ENCODE data around the gene PINLYP. TPM values are rescaled to one million over a fixed set of nuclear protein-coding genes. Genes with fewer than 3 reads are reported as not detected.

PINLYP gene
- total RNA-seq, 6 donors from 2014 or later: 1.8 to 9.4 (median 4.1) TPM

- no peak overlapping the region for H3K27ac ChIP-seq
- WGBS, 2 donors: 67 to 73% methylated on average over 17 of the region's 17 CpGs
- no peak for TF ChIP-seq EP300 (IDR thresholded peaks at IDR 0.05)
- DNase-seq (no peak), ATAC-seq (ENCODE audit: low FRiP score in 2 of 2) (no peak)
- H3K9me3 ChIP-seq: no peaks in the 10 kb centered on the region
- H3K27me3 ChIP-seq: no peaks in the 10 kb centered on the region
- H3K36me3 ChIP-seq: no peaks in the 10 kb centered on the region
- H3K4me3 ChIP-seq: no peak overlapping the region
- peaks cover 0 to 5% (median 0%) of the 10 kb centered on the region in 4 donors for H3K4me1 ChIP-seq
Measured at GRCh38 chr19:43626838-43627237, 51.2 kb downstream of the PINLYP start.

GRCh38 chr19:43628646-43629326, 53.2 kb downstream of the PINLYP start:
- no peak overlapping the region for H3K27ac ChIP-seq
- H3K9me3 ChIP-seq: no peaks in the 10 kb centered on the region
- 89 to 100% methylated on average over 1 to 3 of the region's 3 CpGs for WGBS, 2 donors
- H3K4me1 ChIP-seq: peaks cover 0 to 5% (median 0%) of the 10 kb centered on the region in 4 donors
- no peak for DNase-seq
- no peak for ATAC-seq (ENCODE audit: low FRiP score in 2 of 2)
- H3K36me3 ChIP-seq: no peaks in the 10 kb centered on the region
- H3K27me3 ChIP-seq: no peaks in the 10 kb centered on the region
- H3K4me3 ChIP-seq: no peak overlapping the region
- TF ChIP-seq CTCF (IDR thresholded peaks at IDR 0.05): no peak
- no peak for TF ChIP-seq EP300 (IDR thresholded peaks at IDR 0.05)
- no peak for TF ChIP-seq POLR2AphosphoS5 (IDR thresholded peaks at IDR 0.05)
- TF ChIP-seq POLR2A (IDR thresholded peaks at IDR 0.05): no peak

GRCh38 chr19:43631491-43631890, 55.9 kb downstream of the PINLYP start:
- Histone ChIP-seq H3K4me1 (no peaks in the 10 kb centered on the region), H3K27ac (no peak overlapping the region), H3K36me3 (no peaks in the 10 kb centered on the region), H3K4me3 (no peak overlapping the region), H3K27me3 (no peaks in the 10 kb centered on the region), H3K9me3 (no peaks in the 10 kb centered on the region)
- ATAC-seq (ENCODE audit: low FRiP score in 2 of 2): no peak
- TF ChIP-seq POLR2A (IDR thresholded peaks at IDR 0.05): no peak
- TF ChIP-seq CTCF (IDR thresholded peaks at IDR 0.05): no peak
- no peak for TF ChIP-seq POLR2AphosphoS5 (IDR thresholded peaks at IDR 0.05)
- TF ChIP-seq EP300 (IDR thresholded peaks at IDR 0.05): no peak
- WGBS, 2 donors: 85 to 91% methylated on average over 5 of the region's 5 CpGs
- no peak for DNase-seq

Other genes with a start within 250 kb of the PINLYP start
- 10 to 100 TPM in 3 of 6 donors, 1 to 10 TPM in 3; 5.8 to 38.8 (median 9.6) TPM for gene CD177, start 222.1 kb upstream of the PINLYP start, total RNA-seq
- gene TEX101, start 160.9 kb upstream of the PINLYP start, total RNA-seq: not detected
- gene LYPD3, start 110.2 kb upstream of the PINLYP start, total RNA-seq: 10 to 100 TPM in 1 of 6 donors, under 1 TPM in 4, not detected in 1; 0.29 to 13.6 (median 0.39) TPM
- gene PHLDB3, start 71.1 kb upstream of the PINLYP start, total RNA-seq: 10 to 100 TPM in 4 of 6 donors, 1 to 10 TPM in 2; 1.8 to 22.6 (median 13.8) TPM
- 10 to 100 TPM; 27.4 to 69.2 (median 41.4) TPM for gene ETHE1, start 48.6 kb upstream of the PINLYP start, total RNA-seq
- 1 to 10 TPM in 4 of 6 donors, under 1 TPM in 1, not detected in 1; 0.76 to 4.4 (median 2.7) TPM for gene ZNF575, start 42.6 kb upstream of the PINLYP start, total RNA-seq
- gene XRCC1, start 274 bp upstream of the PINLYP start, total RNA-seq: 10 to 100 TPM; 24.2 to 30.1 (median 26.4) TPM
- gene IRGQ, start 20.3 kb downstream of the PINLYP start, total RNA-seq: 10 to 100 TPM; 17.2 to 25.1 (median 23.2) TPM
- 10 to 100 TPM in 3 of 6 donors, 1 to 10 TPM in 3; 3.1 to 15.6 (median 7.8) TPM for gene ZNF576, start 20.8 kb downstream of the PINLYP start, total RNA-seq
- 1 to 10 TPM in 2 of 6 donors, under 1 TPM in 3, not detected in 1; 0.17 to 2.1 (median 0.30) TPM for gene SRRM5, start 36.3 kb downstream of the PINLYP start, total RNA-seq
- 10 to 100 TPM; 10.5 to 37.0 (median 31.4) TPM for gene ZNF428, start 43.8 kb downstream of the PINLYP start, total RNA-seq
- 1 to 10 TPM; 6.2 to 9.2 (median 7.8) TPM for gene CADM4, start 64.0 kb downstream of the PINLYP start, total RNA-seq
- gene PLAUR, start 94.4 kb downstream of the PINLYP start, total RNA-seq: 100 to 1,000 TPM in 4 of 6 donors, 10 to 100 TPM in 2; 48.4 to 179 (median 104) TPM
- gene IRGC, start 140.3 kb downstream of the PINLYP start, total RNA-seq: not detected
- 100 to 1,000 TPM in 1 of 6 donors, 10 to 100 TPM in 5; 23.0 to 119 (median 52.9) TPM for gene SMG9, start 179.2 kb downstream of the PINLYP start, total RNA-seq
- gene KCNN4, start 205.2 kb downstream of the PINLYP start, total RNA-seq: 10 to 100 TPM in 3 of 6 donors, 1 to 10 TPM in 3; 4.7 to 43.0 (median 10.4) TPM
- 1 to 10 TPM; 2.7 to 9.9 (median 6.0) TPM for gene LYPD5, start 226.6 kb downstream of the PINLYP start, total RNA-seq